ENCODE results near the gene TGFBRAP1. TPM values are rescaled to one million over a fixed set of nuclear protein-coding genes. Genes with fewer than 3 reads are reported as not detected.

TGFBRAP1 gene
- total and polyA plus RNA-seq, 8 donors = 3.6 to 11.5 (median 8.7) TPM

- DNase-seq (no peak), FAIRE-seq (no peak), ATAC-seq (no peak)
- H3K27me3 ChIP-seq = no peaks in the 10 kb centered on the region
- WGBS, 2 donors = 70 to 78% methylated on average over 7 of the region's 7 CpGs
- H3K4me1 ChIP-seq = peaks cover 0 to 5% (median 0%) of the 10 kb centered on the region in 3 donors
- no peak for TF ChIP-seq CTCF (IDR thresholded peaks at IDR 0.05)
- no peaks in the 10 kb centered on the region for H3K36me3 ChIP-seq
- no peak overlapping the region for H3K4me3 ChIP-seq
- no peaks in the 10 kb centered on the region for H3K9me3 ChIP-seq
- intact Hi-C loops (cut with DNase I) = no loop called here
- no peak overlapping the region for H3K27ac ChIP-seq
Measured at GRCh38 chr2:105320651-105321215, 8.8 kb downstream of the TGFBRAP1 start.

GRCh38 chr2:105317937-105318336 is 11.6 kb downstream of the TGFBRAP1 start:
- H3K27me3 ChIP-seq = no peaks in the 10 kb centered on the region
- no peaks in the 10 kb centered on the region for H3K9me3 ChIP-seq
- TF ChIP-seq CTCF (IDR thresholded peaks at IDR 0.05) = no peak
- no peak overlapping the region for H3K27ac ChIP-seq
- no peaks in the 10 kb centered on the region for H3K36me3 ChIP-seq
- DNase-seq = no peak
- peaks cover 0 to 3% (median 0%) of the 10 kb centered on the region in 3 donors for H3K4me1 ChIP-seq
- WGBS, 2 donors = 94 to 95% methylated on average over 3 of the region's 3 CpGs
- H3K4me3 ChIP-seq = no peak overlapping the region
- FAIRE-seq = no peak
- intact Hi-C loops (cut with DNase I) = no loop called here
- ATAC-seq = no peak

- Histone ChIP-seq H3K36me3 (no peaks in the 10 kb centered on the region), H3K4me3 (no peak overlapping the region), H3K27me3 (no peaks in the 10 kb centered on the region), H3K4me1 (peaks cover 0 to 5% (median under 1%) of the 10 kb centered on the region in 3 donors), H3K27ac (no peak overlapping the region), H3K9me3 (no peaks in the 10 kb centered on the region)
- WGBS, 2 donors = 89 to 93% methylated on average over 3 of the region's 3 CpGs
- TF ChIP-seq CTCF (IDR thresholded peaks at IDR 0.05) = no peak
- FAIRE-seq (no peak), DNase-seq (no peak), ATAC-seq (no peak)
- intact Hi-C loops (cut with DNase I) = no loop called here
Measured at GRCh38 chr2:105315314-105315713, 14.2 kb downstream of the TGFBRAP1 start.

- no peak for DNase-seq
- H3K4me3 ChIP-seq = no peak overlapping the region
- peaks cover 0 to 5% (median 0%) of the 10 kb centered on the region in 3 donors for H3K4me1 ChIP-seq
- no peaks in the 10 kb centered on the region for H3K27me3 ChIP-seq
- ATAC-seq = no peak
- no peak for FAIRE-seq
- H3K9me3 ChIP-seq = no peaks in the 10 kb centered on the region
- TF ChIP-seq CTCF (IDR thresholded peaks at IDR 0.05) = no peak
- no peak overlapping the region for H3K27ac ChIP-seq
- no peaks in the 10 kb centered on the region for H3K36me3 ChIP-seq
- intact Hi-C loops (cut with DNase I) = no loop called here
Measured at GRCh38 chr2:105313877-105314276, 15.7 kb downstream of the TGFBRAP1 start.

- H3K4me1 ChIP-seq = peaks cover 0 to 5% (median 0%) of the 10 kb centered on the region in 3 donors
- WGBS, 2 donors = 84 to 91% methylated on average over 4 of the region's 4 CpGs
- H3K27me3 ChIP-seq = no peaks in the 10 kb centered on the region
- H3K9me3 ChIP-seq = no peaks in the 10 kb centered on the region
- ATAC-seq (peak in 3 of 4 donors; percentile 17 to 56 (median 54)), FAIRE-seq (no peak), DNase-seq (no peak)
- no peak overlapping the region for H3K4me3 ChIP-seq
- peaks cover 0 to 10% (median 0%) of the 10 kb centered on the region in 3 donors for H3K36me3 ChIP-seq
- H3K27ac ChIP-seq = no peak overlapping the region
- TF ChIP-seq CTCF (IDR thresholded peaks at IDR 0.05) = no peak
- intact Hi-C loops (cut with DNase I) = no loop called here
Measured at GRCh38 chr2:105309147-105309545, 20.4 kb downstream of the TGFBRAP1 start.

Measured in pancreas (tissue), 10 donors.